GM15510 (cell line): Measurements from ENCODE around the gene WLS.

Experiments used
- POLR2A ChIP-seq: IDR thresholded peaks from 3 replicates; pipeline ENCODE4 v1.6.1; 2011; ENCODE audit warnings: borderline replicate concordance; ENCODE audit not compliant: insufficient read length; ENCODE audit errors: extremely low read depth

The WLS gene

GRCh38 chr1:68231627-68232288 lies 565 bp downstream of the WLS start:
- no peak for TF ChIP-seq POLR2A

- no peak for TF ChIP-seq POLR2A
Measured at GRCh38 chr1:68230901-68231626, 1.3 kb downstream of the WLS start.

DNA sequence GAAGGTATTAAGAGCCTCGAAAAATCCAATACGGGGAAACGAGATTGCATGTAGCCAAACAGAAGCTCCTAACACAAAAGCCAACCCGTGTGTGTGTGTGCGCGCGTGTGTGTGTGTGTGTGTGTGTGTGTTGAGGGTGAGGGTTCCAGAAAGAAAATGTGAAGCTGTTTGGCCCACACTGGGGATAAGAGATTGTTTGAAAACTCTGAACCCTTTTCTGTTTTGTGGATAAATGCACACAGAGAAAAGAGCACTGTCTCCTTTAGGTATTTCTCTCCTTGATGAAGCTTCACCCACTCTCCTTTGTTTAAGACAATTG lies 1.9 kb downstream of the WLS start:
- TF ChIP-seq POLR2A, result no peak

DNA sequence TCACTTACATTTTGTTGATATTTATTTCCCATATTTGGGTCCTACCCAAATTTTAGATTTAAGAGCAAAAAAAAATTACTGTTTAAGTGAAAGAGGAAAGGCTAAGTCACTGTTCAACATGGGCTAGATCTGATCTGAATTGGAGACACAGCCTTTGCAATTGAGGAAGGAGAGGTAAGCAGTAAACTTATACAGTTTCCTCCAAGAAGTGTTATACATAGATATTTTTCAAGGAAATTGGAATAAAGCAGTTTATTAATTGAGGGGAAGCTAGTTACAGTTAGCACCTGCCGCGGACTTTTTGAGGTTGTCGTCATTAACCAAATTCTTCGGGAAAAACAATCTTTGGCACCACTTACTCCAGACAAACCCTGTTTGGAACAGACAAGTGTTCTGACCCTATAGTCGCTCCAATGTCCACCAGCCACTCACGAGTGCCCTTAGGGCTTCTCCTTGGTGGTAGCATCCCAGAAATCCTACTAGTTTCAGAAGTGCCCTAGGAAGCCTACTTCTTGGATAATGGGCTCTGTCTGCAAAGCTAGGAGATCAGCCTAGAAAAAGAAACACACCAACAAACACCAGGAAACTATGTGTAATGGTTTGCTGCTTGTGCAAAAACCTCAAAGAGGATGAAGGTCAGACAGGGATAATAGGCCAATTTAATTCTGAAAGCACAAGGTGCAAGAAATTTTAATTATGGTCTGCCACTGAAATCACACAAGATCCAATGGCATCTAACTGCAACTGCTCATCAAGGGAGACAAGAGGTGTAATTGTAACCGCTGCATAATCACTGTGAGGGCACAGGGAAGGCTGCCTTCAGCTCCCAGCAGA lies 2.5 kb downstream of the WLS start:
- no peak for TF ChIP-seq POLR2A

DNA sequence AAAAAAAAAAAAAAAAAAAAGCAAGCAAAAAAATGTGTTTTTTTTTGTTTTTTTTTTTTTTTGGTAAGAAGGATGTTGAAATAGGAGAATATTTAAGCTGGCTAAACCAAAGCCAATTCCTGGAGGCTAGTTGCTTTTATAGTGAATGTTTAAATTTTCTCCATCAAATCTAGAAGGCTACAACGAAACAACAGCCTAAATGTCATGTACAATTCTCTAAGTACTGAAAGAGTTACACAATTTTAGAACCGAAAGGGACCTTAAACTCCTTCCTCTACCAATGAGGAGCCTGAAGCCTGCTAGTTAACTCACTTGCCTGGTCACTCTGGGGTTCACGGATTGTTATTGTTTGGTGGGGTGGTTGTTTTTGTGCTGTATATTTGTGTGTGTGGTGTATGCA lies 3.5 kb downstream of the WLS start:
- TF ChIP-seq POLR2A, result no peak

GRCh38 chr1:68227598-68227997 lies 4.7 kb downstream of the WLS start:
- TF ChIP-seq POLR2A, result no peak

GRCh38 chr1:68225781-68226180 lies 6.5 kb downstream of the WLS start:
- no peak for TF ChIP-seq POLR2A

GRCh38 chr1:68223687-68224086 lies 8.6 kb downstream of the WLS start:
- TF ChIP-seq POLR2A, result no peak

GRCh38 chr1:68221980-68222373 lies 10.3 kb downstream of the WLS start:
- no peak for TF ChIP-seq POLR2A

DNA sequence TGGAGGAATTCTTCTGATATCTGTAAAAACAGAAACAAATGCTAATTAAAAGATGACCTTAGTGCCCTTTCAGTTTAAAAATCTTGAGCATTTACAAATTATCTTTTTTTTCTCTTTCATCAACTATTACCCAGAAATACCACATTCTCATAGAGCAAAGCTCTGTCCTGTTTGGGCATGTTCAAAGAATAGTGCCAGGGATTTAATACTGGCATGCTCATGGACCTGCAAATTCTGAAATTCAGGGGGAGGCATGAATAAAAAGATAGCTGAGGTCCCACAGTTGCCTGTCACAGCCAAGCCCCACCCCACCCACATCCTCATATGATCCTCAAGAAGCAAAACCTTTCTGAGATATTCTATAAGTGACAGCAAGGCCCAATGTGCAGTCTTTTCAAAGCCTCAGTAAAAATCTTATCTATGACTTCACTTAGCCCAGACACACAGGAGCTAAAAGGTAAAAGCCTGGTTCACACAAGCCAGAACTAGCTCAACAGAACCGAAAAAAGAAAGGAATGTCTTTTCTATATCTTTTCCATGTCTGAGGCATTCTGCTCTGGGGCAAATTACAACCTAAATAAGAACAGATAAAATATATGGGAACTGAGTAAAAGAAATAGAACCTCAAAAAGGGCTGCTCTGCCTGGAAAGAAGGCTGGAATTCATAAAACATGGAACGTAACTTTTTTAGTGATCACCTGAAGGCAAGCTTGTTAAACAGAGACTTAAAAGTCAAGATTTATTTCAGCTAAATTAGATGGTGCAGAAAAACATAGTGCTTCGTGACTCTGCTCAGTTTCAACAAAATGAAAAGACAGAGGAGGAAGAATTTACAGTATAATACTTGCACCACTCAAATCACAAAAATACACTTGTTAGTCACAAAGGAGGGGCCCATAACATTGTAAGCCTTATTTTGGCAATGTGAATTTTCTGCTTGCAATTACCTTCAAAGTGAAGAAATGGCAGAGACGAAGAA lies 11.0 kb downstream of the WLS start:
- no peak for TF ChIP-seq POLR2A

GRCh38 chr1:68220420-68220819 lies 11.9 kb downstream of the WLS start:
- TF ChIP-seq POLR2A, result no peak

DNA sequence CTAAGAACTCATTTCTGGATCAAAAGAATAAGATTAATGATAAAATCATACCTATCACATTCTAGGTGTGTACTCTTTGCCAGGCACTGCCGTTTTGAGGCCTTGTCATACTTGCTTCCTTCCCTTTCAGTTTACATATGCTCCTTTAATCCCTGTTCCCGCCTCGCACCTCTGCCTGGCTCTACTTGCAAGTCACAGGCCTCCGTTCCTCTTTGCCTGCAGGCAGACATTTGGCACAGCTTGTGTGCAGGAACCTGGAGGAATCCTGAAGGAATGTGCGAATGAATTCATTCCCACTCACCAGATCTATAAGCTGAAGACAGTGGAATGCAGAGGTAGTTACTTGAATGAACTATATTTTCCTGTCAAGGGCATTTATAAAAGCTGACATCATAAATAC lies 13.8 kb downstream of the WLS start:
- TF ChIP-seq POLR2A, result no peak

DNA sequence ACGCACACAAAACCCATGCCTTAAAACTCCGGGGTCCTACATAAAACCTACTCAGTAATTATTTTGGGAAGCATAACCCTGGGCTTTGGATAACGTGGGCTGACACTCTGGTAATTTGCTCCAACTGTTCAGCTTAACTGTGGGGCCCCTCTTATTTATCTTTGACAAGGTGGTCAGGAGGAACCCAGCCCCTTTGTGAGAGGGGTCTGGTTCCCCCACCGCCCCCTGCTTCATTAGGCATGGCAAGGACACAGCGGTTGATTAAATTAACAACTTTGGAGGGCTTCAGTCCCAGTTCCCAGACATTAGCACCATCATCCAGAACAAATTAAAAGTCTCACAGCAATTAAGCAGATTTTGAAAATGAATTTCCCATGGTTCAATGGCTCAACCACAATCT lies 14.7 kb downstream of the WLS start:
- no peak for TF ChIP-seq POLR2A

GRCh38 chr1:68217060-68217554 lies 15.2 kb downstream of the WLS start:
- no peak for TF ChIP-seq POLR2A
